Endothelial cell of umbilical vein (primary cell): ENCODE results near the gene DYNLT5. TPM values are rescaled to one million over a fixed set of nuclear protein-coding genes. Genes with fewer than 3 reads are reported as not detected.

Experiments used
- BruUV-seq: library from RNA; stranded (reverse); fragments of 400-500 nt; replicated peaks from 2 replicates; lab custom pipeline; 2021; lab: Mats Ljungman, UMichigan
- CTCF ChIA-PET: fragments of 300-600, 350-600 bp; sonication (Branson Sonifier 250); formaldehyde crosslinking; loops from one replicate; lab custom pipeline; 2021; ENCODE audit warnings: antibody characterized with exemption, inconsistent platforms; lab: Charles Lee
- POLR2A ChIA-PET: fragments of 300-600, 350-600 bp; sonication (Branson Sonifier 250); formaldehyde crosslinking; loops from one replicate; lab custom pipeline; 2021; ENCODE audit warnings: antibody characterized with exemption, inconsistent platforms; lab: Charles Lee
- DNase-seq: peaks from one replicate; pipeline ENCODE4 v3.0.0-alpha.2; 2011; ENCODE audit warnings: low read depth, low spot score
- FAIRE-seq: peaks from 2 replicates; lab custom pipeline; 2011; peaks lifted over from hg19 to GRCh38; lab: Jason Lieb, UNC
- H2AFZ ChIP-seq: 2 replicates; pipeline ENCODE4 v1.6.0; 2012; ENCODE audit warnings: low read depth, low read length, control low read depth, inconsistent platforms
- H3K27ac ChIP-seq: 2 replicates; pipeline ENCODE4 v1.5.1; 2011; ENCODE audit warnings: low read depth, mild to moderate bottlenecking, control low read depth, low read length, moderate library complexity; ENCODE audit not compliant: insufficient read depth
- H3K27me3 ChIP-seq, 2 experiments: 2 replicates each; pipeline versions ENCODE4 v1.6.0 to v1.6.1; 2011; ENCODE audit warnings: low read length in 2 of 2, mixed read lengths in 1 of 2; ENCODE audit not compliant: control insufficient read depth in 2 of 2, insufficient read depth in 2 of 2
- H3K36me3 ChIP-seq, 2 experiments: 2 replicates in 1 of 2; 3 replicates in 1 of 2; pipeline ENCODE4 v1.5.1; 2011; ENCODE audit warnings: low read length in 2 of 2, mild to moderate bottlenecking in 1 of 2, moderate library complexity in 1 of 2; ENCODE audit not compliant: control insufficient read depth in 2 of 2, insufficient read depth in 2 of 2; ENCODE audit errors: extremely low read depth in 1 of 2
- H3K4me1 ChIP-seq: 3 replicates; pipeline ENCODE4 v1.5.1; 2011; ENCODE audit warnings: mild to moderate bottlenecking, low read length; ENCODE audit not compliant: control insufficient read depth, insufficient read depth; ENCODE audit errors: extremely low read depth
- H3K4me2 ChIP-seq: 2 replicates; pipeline ENCODE4 v1.6.1; 2011; ENCODE audit warnings: low read length, control low read depth, mixed read lengths; ENCODE audit not compliant: insufficient read depth
- H3K4me3 ChIP-seq, 3 experiments: fragments of 200-600 bp in 1 of 3; sonication (generic), shearing (Covaris generic) in 1 of 3; replicated peaks in 1 of 3; 2 replicates each; pipeline ENCODE4 v1.5.1; 2011 to 2016; ENCODE audit warnings: control low read depth in 3 of 3, low read length in 3 of 3, mild to moderate bottlenecking in 2 of 3, inconsistent platforms in 1 of 3, low read depth in 1 of 3, moderate library complexity in 1 of 3; ENCODE audit not compliant: insufficient read depth in 1 of 3
- H3K79me2 ChIP-seq: 2 replicates; pipeline ENCODE4 v1.6.0; 2012; ENCODE audit warnings: low read length, inconsistent platforms; ENCODE audit not compliant: control insufficient read depth, insufficient read depth
- H3K9ac ChIP-seq: replicated peaks from 2 replicates; pipeline ENCODE3; 2011; ENCODE audit warnings: low read length, control low read depth; ENCODE audit not compliant: insufficient read depth; ENCODE audit errors: extremely low read depth
- H3K9me1 ChIP-seq: replicated peaks from 3 replicates; pipeline ENCODE4 v1.6.0; 2011; ENCODE audit warnings: mild to moderate bottlenecking, low read length; ENCODE audit not compliant: control insufficient read depth, insufficient read depth; ENCODE audit errors: extremely low read depth
- H3K9me3 ChIP-seq: replicated peaks from 2 replicates; pipeline ENCODE4 v1.5.1; 2012; ENCODE audit warnings: low read length, inconsistent platforms; ENCODE audit not compliant: control insufficient read depth, insufficient read depth
- H4K20me1 ChIP-seq: replicated peaks from 2 replicates; pipeline ENCODE3; 2011; ENCODE audit warnings: mild to moderate bottlenecking, low read length; ENCODE audit not compliant: control insufficient read depth, insufficient read depth; ENCODE audit errors: extremely low read depth
- CTCF ChIP-seq, 2 donors: IDR thresholded peaks; 1 replicate in 1 of 2; 2 replicates in 1 of 2; pipeline ENCODE4 v1.5.1; 2011; ENCODE audit warnings: low read length in 2 of 2, mild to moderate bottlenecking in 2 of 2, moderate library complexity in 2 of 2, control low read depth in 1 of 2, inconsistent platforms in 1 of 2, low read depth in 1 of 2; ENCODE audit not compliant: insufficient read depth in 1 of 2; ENCODE audit errors: extremely low read depth in 1 of 2
- EZH2 ChIP-seq: IDR thresholded peaks from 2 replicates; pipeline ENCODE4 v1.6.1; 2012; ENCODE audit warnings: borderline replicate concordance, low read depth, mild to moderate bottlenecking, moderate library complexity, low read length, inconsistent platforms; ENCODE audit not compliant: severe bottlenecking
- FOS ChIP-seq: IDR thresholded peaks from 2 replicates; pipeline ENCODE4 v1.6.1; 2011; ENCODE audit warnings: mild to moderate bottlenecking, low read length, moderate library complexity, borderline replicate concordance; ENCODE audit not compliant: insufficient read depth
- GATA2 ChIP-seq: IDR thresholded peaks from 2 replicates; pipeline ENCODE4 v1.7.0; 2011; ENCODE audit warnings: low read depth, mild to moderate bottlenecking, moderate library complexity, mixed read lengths, low read length; ENCODE audit not compliant: insufficient read length, insufficient read depth
- JUN ChIP-seq: IDR thresholded peaks from 2 replicates; pipeline ENCODE4 v1.6.1; 2011; ENCODE audit warnings: borderline replicate concordance, low read depth; ENCODE audit not compliant: insufficient read length, insufficient read depth
- MAX ChIP-seq: IDR thresholded peaks from 2 replicates; pipeline ENCODE4 v1.6.1; 2011; ENCODE audit not compliant: insufficient read depth, insufficient read length
- MYC ChIP-seq: IDR thresholded peaks from one replicate; pipeline ENCODE4 v1.6.1; 2011; ENCODE audit warnings: mild to moderate bottlenecking, low read depth, low read length
- POLR2A ChIP-seq: IDR thresholded peaks from 2 replicates; pipeline ENCODE4 v1.6.1; 2012; ENCODE audit warnings: low read depth, mild to moderate bottlenecking, control low read depth, low read length
- POLR2AphosphoS5 ChIP-seq: IDR thresholded peaks from 2 replicates; pipeline ENCODE4 v1.6.1; 2012; ENCODE audit warnings: low read depth, mild to moderate bottlenecking, control low read depth, low read length, moderate library complexity; ENCODE audit not compliant: insufficient read depth
- dilution Hi-C: fragments of 300-500 bp; cut with MboI; formaldehyde crosslinking; loops from one replicate; pipeline ENCODE4 v1.15.0; 2019; ENCODE audit warnings: low sequenced_read_pairs; ENCODE audit not compliant: extremely low pct_ligation_motif_present
- intact Hi-C: fragments of 100-400 bp; cut with micrococcal nuclease; formaldehyde crosslinking; loops from one replicate; pipeline ENCODE4 v1.10.0; 2022
- polyA plus RNA-seq, 4 experiments: library from polyadenylated mRNA; depleted of rRNA in 3 of 4; stranded (reverse) in 3 of 4; unstranded in 1 of 4; fragments of >200 nt; gene quantifications; 2 replicates each; pipeline versions ENCODE4 v1.2.1 to v1.2.3, GENCODE V29; 2011 to 2012; ENCODE audit warnings: missing spikeins in 1 of 4
- total RNA-seq: library from RNA; stranded (reverse); gene quantifications from 2 replicates; pipeline ENCODE4 v1.2.3, GENCODE V29; 2021

DYNLT5 gene
- total and polyA plus RNA-seq, 2 donors (not counting 3 experiments of a cell fraction or from before 2014, with no cell fraction given), result 4.0 to 4.5 TPM

GRCh38 chr1:66778969-66779368 is 26.7 kb downstream of the DYNLT5 start:
- intact Hi-C loops (no loop called here), dilution Hi-C loops (no loop called here)
- no TSS peak for BruUV-seq
- no peak for DNase-seq
- Histone ChIP-seq H2AFZ (no peak overlapping the region), H3K4me2 (no peak overlapping the region), H4K20me1 (no peaks in the 10 kb centered on the region), H3K9me3 (no peaks in the 10 kb centered on the region), H3K36me3 (no peaks in the 10 kb centered on the region), H3K4me3 (no peak overlapping the region), H3K9ac (no peak overlapping the region), H3K79me2 (no peaks in the 10 kb centered on the region), H3K9me1 (no peaks in the 10 kb centered on the region), H3K4me1 (no peaks in the 10 kb centered on the region), H3K27ac (no peak overlapping the region), H3K27me3 (no peaks in the 10 kb centered on the region)
- TF ChIP-seq POLR2A (no peak), CTCF (IDR thresholded peaks at IDR 0.05; ENCODE audit: extremely low read depth in 1 of 2, insufficient read depth in 1 of 2, low read depth in 1 of 2, low read length in 2 of 2) (no peak), MYC (no peak), GATA2 (no peak), MAX (no peak)
- no peak for FAIRE-seq
- POLR2A ChIA-PET, result no interaction called here
- CTCF ChIA-PET, result interaction anchor here (1.3 kb wide), 1 partner anchor 11 kb away, joined by 3 read pairs; no protein-coding TSS in a partner anchor

GRCh38 chr1:66779475-66780078 is 27.3 kb downstream of the DYNLT5 start:
- DNase-seq (no peak), FAIRE-seq (no peak)
- no peak overlapping the region for H3K9ac ChIP-seq
- H3K27ac ChIP-seq, result no peak overlapping the region
- H3K27me3 ChIP-seq, result no peaks in the 10 kb centered on the region
- H3K79me2 ChIP-seq, result no peaks in the 10 kb centered on the region
- H3K4me3 ChIP-seq, result no peak overlapping the region
- H2AFZ ChIP-seq, result no peak overlapping the region
- dilution Hi-C loops (no loop called here), intact Hi-C loops (no loop called here)
- no peaks in the 10 kb centered on the region for H3K4me1 ChIP-seq
- no peaks in the 10 kb centered on the region for H4K20me1 ChIP-seq
- POLR2A ChIA-PET, result no interaction called here
- no peaks in the 10 kb centered on the region for H3K9me1 ChIP-seq
- BruUV-seq, result no TSS peak
- H3K9me3 ChIP-seq, result no peaks in the 10 kb centered on the region
- CTCF ChIA-PET, result interaction anchor here (1.3 kb wide), 1 partner anchor 10 kb away, joined by 3 read pairs; no protein-coding TSS in a partner anchor
- H3K4me2 ChIP-seq, result no peak overlapping the region
- no peaks in the 10 kb centered on the region for H3K36me3 ChIP-seq
- no peak for TF ChIP-seq POLR2A
- TF ChIP-seq MYC, result no peak
- TF ChIP-seq POLR2AphosphoS5, result no peak
- TF ChIP-seq FOS, result no peak
- TF ChIP-seq EZH2, result no peak
- TF ChIP-seq CTCF (IDR thresholded peaks at IDR 0.05; ENCODE audit: extremely low read depth in 1 of 2, insufficient read depth in 1 of 2, low read depth in 1 of 2, low read length in 2 of 2), result no peak
- no peak for TF ChIP-seq GATA2
- no peak for TF ChIP-seq MAX
- TF ChIP-seq JUN, result no peak
